ENCODE measurements around the gene OSER1.

Gene OSER1

GRCh38 chr20:44170816-44171410 lies 39.7 kb downstream of the OSER1 start:
- Histone ChIP-seq H4K20me1 (ENCODE audit: insufficient read depth) (no peaks in the 10 kb centered on the region), H3K4me3 (IDR thresholded peaks at IDR 0.05; ENCODE audit: insufficient read depth, low read depth, low read length) (no peak overlapping the region), H3K4me2 (no peak overlapping the region)

GRCh38 chr20:44167736-44168135 lies 42.8 kb downstream of the OSER1 start:
- Histone ChIP-seq H3K27me3 (ENCODE audit: insufficient read depth, low read depth) (no peaks in the 10 kb centered on the region), H3K9ac (no peak overlapping the region), H3K27ac (no peak overlapping the region), H3K79me2 (ENCODE audit: insufficient read depth, low read depth) (no peaks in the 10 kb centered on the region), H2AFZ (ENCODE audit: low read depth) (no peak overlapping the region), H4K20me1 (ENCODE audit: insufficient read depth) (no peaks in the 10 kb centered on the region), H3K4me1 (ENCODE audit: low read depth, poor library complexity, severe bottlenecking) (no peaks in the 10 kb centered on the region), H3K4me3 (IDR thresholded peaks at IDR 0.05; ENCODE audit: insufficient read depth, low read depth, low read length) (no peak overlapping the region), H3K4me2 (no peak overlapping the region), H3K36me3 (ENCODE audit: insufficient read depth) (no peaks in the 10 kb centered on the region)
- TF ChIP-seq CTCF (conservative IDR thresholded peaks at IDR 0.05; ENCODE audit: low read depth, low read length): no peak

More at GRCh38 chr20:44170816-44171410, 39.7 kb downstream of the OSER1 start:
- H3K27ac ChIP-seq: no peak overlapping the region
- TF ChIP-seq CTCF (conservative IDR thresholded peaks at IDR 0.05; ENCODE audit: low read depth, low read length): no peak
- H2AFZ ChIP-seq (ENCODE audit: low read depth): no peak overlapping the region
- H3K9ac ChIP-seq: no peak overlapping the region
- no peaks in the 10 kb centered on the region for H3K4me1 ChIP-seq (ENCODE audit: low read depth, poor library complexity, severe bottlenecking)
- no peaks in the 10 kb centered on the region for H3K36me3 ChIP-seq (ENCODE audit: insufficient read depth)
- no peaks in the 10 kb centered on the region for H3K79me2 ChIP-seq (ENCODE audit: insufficient read depth, low read depth)
- no peaks in the 10 kb centered on the region for H3K27me3 ChIP-seq (ENCODE audit: insufficient read depth, low read depth)

- Histone ChIP-seq H3K4me3 (IDR thresholded peaks at IDR 0.05; ENCODE audit: insufficient read depth, low read depth, low read length) (no peak overlapping the region), H2AFZ (ENCODE audit: low read depth) (no peak overlapping the region), H3K27ac (no peak overlapping the region), H4K20me1 (ENCODE audit: insufficient read depth) (no peaks in the 10 kb centered on the region), H3K4me1 (ENCODE audit: low read depth, poor library complexity, severe bottlenecking) (no peaks in the 10 kb centered on the region), H3K4me2 (no peak overlapping the region), H3K79me2 (ENCODE audit: insufficient read depth, low read depth) (no peaks in the 10 kb centered on the region), H3K36me3 (ENCODE audit: insufficient read depth) (no peaks in the 10 kb centered on the region), H3K27me3 (ENCODE audit: insufficient read depth, low read depth) (no peaks in the 10 kb centered on the region), H3K9ac (no peak overlapping the region)
- TF ChIP-seq CTCF (conservative IDR thresholded peaks at IDR 0.05; ENCODE audit: low read depth, low read length): no peak
Measured at GRCh38 chr20:44166477-44166876, 44.1 kb downstream of the OSER1 start.

GRCh38 chr20:44166008-44166407 lies 44.6 kb downstream of the OSER1 start:
- H3K27ac ChIP-seq: no peak overlapping the region
- H4K20me1 ChIP-seq (ENCODE audit: insufficient read depth): no peaks in the 10 kb centered on the region
- no peaks in the 10 kb centered on the region for H3K36me3 ChIP-seq (ENCODE audit: insufficient read depth)
- TF ChIP-seq CTCF (conservative IDR thresholded peaks at IDR 0.05; ENCODE audit: low read depth, low read length): no peak
- no peaks in the 10 kb centered on the region for H3K4me1 ChIP-seq (ENCODE audit: low read depth, poor library complexity, severe bottlenecking)
- H3K9ac ChIP-seq: no peak overlapping the region
- H3K4me3 ChIP-seq (IDR thresholded peaks at IDR 0.05; ENCODE audit: insufficient read depth, low read depth, low read length): no peak overlapping the region
- no peaks in the 10 kb centered on the region for H3K79me2 ChIP-seq (ENCODE audit: insufficient read depth, low read depth)
- no peak overlapping the region for H2AFZ ChIP-seq (ENCODE audit: low read depth)
- no peaks in the 10 kb centered on the region for H3K27me3 ChIP-seq (ENCODE audit: insufficient read depth, low read depth)
- H3K4me2 ChIP-seq: no peak overlapping the region
